RKO (cell line): ENCODE results near the gene MACF1.

Experiments used
- DNase-seq: peaks from one replicate; pipeline ENCODE4 v3.0.0-alpha.2; 2016; ENCODE audit warnings: low spot score

The MACF1 gene

GRCh38 chr1:39394059-39394458 is 189.6 kb downstream of the MACF1 start:
- DNase-seq = no peak

GRCh38 chr1:39394598-39394997 is 190.1 kb downstream of the MACF1 start:
- no peak for DNase-seq

DNA sequence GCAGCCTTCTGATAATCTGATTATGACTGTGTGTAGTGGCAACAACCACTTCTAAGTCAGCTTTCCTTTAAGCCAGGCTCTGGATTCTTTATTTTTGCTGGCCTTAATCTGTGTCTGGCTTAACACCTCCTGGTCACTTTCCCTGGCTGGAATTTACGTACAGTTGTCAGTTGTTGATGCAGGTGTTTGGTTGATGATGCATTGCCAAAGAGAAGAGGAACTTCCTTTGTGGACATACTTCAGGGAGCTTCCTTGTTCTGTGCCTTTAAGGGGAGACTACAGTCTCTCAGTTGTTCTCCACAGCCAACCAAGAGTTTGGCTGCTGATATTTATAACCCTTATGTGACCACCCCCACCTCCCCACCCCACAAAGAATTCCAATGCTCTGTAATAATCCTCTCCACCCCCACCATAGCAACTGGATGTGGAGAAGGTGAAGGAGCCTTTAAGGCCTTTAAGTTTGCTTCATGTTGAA is 190.9 kb downstream of the MACF1 start:
- DNase-seq = peak; percentile 38

GRCh38 chr1:39396671-39397070 is 192.2 kb downstream of the MACF1 start:
- no peak for DNase-seq

GRCh38 chr1:39397487-39397886 is 193.0 kb downstream of the MACF1 start:
- no peak for DNase-seq

DNA sequence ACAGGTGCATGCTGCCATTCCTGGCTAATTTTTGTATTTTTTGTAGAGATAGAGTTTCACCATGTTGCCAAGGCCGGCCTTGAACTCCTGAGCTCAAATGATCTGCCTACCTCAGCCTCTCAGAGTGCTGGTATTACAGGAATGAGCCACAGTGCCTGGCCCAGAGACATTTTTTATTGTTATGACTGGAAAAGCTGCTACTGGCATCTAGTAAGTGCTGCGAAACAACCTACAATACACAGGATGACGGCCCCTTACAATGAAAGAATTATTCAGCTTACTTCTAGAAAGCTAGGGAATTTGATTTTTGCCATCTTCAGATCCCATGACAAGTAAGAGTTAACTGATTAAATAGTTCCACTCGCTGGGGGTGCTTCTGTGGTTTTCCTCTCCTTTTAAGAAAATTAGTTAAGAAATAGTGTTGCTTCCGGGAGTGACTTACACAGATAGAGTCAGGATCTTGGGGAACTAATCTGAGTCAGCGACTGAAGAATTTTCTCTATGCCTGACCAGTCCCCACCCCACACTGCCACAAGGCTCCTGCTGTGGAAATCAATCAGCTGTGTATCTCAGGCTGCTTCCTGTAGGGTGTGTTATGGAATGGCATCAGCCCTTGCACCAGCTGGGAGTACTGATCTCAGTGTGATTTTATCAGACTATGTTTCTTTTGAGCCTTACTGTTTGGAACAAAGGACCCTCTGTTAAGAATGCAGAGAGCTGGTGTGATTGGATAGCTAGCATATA is 194.0 kb downstream of the MACF1 start:
- peak; percentile 98 for DNase-seq

DNA sequence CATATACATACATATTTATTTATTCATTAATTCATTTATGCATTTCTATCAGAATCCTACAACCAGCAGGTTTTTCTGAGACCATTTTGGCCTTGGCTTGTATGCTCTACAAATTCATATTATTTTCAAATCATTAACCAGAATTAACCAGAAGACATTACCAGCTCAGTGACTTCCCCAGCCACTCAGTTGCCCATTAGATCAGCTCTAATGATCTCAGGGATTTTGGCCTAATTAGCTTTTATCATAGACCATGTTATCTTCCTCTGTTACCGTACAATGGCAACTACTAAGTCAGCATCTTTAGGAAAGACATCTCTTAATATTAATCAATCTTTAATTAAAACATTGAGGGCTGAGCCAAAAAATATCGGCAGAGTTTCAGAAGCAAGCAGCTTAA is 196.6 kb downstream of the MACF1 start:
- no peak for DNase-seq

- no peak for DNase-seq
These were observed 200.4 kb downstream of the MACF1 start for GRCh38 chr1:39404876-39405275.

DNA sequence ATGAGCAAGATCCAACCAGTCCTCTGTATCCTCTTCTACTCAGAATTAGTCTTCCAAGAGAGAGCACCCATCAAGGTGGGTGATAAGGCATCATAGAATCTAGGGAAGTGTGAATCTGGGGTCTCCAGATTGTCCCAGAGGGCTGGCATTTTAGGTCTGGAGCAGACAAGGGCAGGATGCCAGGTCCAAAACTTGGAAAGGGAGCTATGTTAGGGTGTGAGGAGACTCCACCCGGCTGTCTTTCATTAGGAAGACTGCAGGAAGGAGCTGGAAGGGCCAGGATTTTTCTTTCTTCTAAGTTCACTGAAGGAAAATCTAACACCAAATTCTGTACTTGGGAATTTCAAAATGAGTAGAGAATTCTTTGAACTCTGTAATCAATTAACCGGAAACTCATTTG is 200.9 kb downstream of the MACF1 start:
- no peak for DNase-seq

- no peak for DNase-seq
These were observed 202.3 kb downstream of the MACF1 start for GRCh38 chr1:39406533-39407450.

DNA sequence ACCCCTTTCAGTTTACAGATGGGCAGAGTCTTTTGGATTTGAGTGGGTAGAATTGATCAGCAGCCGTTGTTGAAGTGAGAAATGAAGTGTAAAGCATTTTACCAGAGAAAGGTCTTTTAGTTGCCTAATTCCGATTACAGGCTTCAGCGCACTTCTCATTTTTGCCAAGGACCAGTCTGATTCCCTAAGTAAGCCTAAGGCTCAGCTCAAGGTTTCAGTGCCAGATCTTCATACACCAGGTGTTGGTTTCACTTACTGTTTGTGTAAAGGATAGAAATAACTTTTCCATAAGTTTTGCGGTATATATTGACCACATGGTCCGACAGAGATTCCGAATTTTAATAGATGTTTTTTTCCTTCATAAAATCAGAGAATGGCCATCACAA is 203.0 kb downstream of the MACF1 start:
- DNase-seq = no peak

GRCh38 chr1:39407896-39408640 is 203.6 kb downstream of the MACF1 start:
- DNase-seq = peak; percentile 27

DNA sequence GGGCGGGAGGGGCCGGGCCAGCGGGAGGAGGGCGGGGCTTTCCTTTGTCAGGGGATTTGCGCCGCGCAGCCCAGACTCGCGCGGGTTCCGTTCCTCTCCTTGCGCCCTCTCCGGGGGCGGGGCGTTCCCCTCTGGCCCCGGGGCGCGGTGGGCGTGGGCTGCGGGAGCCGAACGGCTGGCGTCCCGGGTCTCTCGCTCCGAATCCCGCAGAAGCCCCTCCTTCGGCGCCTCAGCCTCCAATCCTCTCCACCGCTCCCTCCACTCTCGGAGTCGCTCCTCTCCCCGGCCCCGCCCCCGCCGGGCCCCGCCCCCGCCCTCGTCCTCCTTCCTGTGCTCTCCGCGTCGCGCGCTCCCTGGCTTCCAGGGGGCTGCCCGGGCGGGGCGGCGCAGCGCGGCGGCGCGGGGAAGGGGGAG is 204.2 kb downstream of the MACF1 start:
- peak; percentile 92 for DNase-seq

DNA sequence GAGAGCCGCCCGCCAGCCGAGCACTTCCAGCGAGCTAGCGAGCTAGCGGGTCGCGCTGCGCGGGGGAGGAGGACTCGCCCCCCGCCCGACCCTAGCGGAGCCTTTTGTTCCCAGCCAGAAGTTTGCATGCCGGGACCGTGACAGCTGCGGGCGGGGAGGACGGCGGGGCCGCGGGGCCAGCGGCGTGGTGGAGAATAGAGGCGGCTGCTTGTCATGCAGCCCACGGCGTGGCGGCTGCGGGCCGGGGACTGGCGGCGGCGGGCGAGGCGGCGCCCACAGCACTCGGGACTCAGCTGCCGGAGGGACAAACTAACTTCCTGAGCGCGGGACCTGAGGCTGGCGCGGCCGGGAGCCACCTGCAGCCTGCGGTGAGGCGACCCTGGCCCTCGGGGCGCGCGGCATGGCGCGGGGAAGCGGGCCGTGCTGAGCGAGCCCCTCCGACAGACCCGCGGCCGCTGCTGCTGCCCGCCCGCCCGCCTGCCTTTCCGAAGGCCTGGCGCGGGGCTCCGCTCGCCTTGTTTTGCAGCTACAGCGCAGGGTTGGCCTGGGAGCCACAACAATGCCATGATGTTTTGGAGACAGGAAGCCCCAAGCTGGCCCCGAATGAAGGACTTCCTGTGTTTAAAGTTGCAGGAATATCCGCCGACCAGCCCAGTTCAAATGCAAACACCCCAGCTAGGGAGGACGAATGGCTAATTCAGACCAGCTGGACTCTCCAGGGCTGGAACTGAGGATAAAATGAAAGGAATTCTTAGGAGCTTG is 204.7 kb downstream of the MACF1 start:
- DNase-seq = peak; percentile 73

DNA sequence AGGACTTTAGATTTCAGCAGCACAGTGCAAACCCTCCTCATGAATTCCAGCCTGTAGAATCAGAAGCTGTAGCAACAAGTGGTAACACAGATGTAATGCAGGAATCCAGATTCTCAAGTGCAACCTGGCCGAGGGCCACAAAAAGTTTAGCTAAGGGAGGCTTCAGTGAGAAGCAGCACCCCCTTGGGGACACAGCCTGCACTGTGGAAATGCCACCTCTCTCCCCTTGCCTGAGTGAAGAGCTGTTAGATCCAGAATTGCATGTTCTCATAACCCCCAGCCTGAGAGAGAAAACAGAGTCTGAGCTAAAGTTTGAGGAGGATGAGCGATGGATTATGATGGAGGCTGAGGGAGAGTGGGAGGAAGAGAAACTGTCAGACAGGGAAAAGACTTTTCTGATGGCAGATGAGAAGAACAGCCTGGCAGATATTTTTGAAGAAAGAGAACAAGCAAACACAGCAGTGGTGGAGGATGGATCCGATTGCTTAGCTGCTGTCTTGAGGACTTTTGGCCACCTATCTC is 206.5 kb downstream of the MACF1 start:
- peak; percentile 92 for DNase-seq

DNA sequence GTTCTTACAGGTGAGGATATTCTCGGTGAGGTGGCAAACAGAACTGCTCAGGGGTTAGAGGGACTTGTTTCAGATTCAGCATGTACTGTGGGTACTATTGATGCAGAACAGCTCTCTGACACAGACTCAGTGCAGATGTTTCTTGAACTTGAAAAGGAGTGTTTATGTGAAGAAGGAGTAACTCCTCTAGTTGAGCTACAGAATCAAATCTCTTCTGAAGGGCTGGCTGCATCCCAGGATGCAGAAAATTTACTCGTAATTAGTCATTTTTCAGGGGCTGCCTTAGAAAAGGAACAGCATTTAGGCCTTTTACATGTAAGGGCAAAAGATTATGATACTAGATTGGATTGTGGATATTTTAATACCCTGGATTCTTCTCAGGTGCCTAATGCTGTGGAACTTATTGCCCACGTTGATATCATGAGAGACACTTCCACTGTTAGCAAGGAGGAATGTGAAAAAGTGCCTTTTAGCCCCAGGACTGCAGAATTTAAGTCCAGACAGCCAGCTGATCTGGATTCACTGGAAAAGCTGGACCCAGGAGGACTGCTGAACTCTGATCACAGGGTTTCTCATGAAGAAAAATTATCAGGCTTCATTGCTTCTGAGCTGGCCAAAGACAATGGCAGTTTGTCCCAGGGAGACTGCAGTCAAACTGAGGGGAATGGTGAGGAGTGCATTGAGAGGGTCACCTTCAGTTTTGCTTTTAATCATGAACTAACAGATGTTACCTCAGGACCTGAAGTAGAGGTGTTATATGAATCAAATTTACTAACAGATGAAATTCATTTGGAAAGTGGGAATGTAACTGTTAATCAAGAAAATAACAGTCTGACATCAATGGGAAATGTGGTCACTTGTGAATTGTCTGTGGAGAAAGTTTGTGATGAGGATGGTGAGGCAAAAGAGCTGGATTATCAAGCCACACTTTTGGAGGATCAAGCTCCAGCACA is 207.3 kb downstream of the MACF1 start:
- DNase-seq = peak; percentile 38

DNA sequence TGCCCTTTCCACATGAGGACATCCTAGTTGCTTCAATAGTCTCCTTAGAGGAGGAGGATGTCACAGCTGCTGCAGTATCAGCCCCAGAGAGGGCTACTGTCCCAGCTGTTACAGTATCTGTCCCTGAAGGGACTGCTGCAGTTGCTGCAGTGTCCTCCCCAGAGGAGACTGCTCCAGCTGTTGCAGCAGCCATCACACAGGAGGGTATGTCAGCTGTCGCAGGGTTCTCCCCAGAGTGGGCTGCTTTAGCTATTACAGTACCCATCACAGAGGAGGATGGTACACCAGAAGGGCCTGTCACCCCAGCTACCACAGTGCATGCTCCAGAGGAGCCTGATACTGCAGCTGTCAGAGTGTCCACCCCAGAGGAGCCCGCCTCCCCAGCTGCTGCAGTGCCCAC is 208.4 kb downstream of the MACF1 start:
- DNase-seq = no peak

DNA sequence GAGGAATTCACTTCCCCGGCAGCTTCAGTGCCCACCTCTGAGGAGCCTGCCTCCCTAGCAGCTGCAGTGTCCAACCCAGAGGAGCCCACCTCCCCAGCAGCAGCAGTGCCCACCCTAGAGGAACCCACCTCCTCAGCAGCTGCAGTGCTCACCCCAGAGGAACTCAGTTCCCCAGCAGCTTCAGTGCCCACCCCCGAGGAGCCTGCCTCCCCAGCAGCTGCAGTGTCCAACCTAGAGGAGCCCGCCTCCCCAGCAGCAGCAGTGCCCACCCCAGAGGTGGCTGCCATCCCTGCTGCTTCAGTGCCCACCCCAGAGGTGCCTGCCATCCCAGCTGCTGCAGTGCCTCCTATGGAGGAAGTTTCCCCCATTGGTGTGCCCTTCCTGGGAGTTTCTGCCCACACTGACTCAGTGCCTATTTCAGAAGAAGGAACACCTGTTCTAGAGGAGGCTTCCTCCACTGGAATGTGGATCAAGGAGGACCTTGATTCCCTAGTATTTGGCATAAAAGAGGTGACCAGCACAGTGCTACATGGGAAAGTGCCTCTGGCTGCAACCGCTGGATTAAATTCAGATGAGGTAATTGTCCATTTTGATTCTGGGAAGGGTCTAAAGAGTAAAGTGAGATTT is 209.5 kb downstream of the MACF1 start:
- no peak for DNase-seq

DNA sequence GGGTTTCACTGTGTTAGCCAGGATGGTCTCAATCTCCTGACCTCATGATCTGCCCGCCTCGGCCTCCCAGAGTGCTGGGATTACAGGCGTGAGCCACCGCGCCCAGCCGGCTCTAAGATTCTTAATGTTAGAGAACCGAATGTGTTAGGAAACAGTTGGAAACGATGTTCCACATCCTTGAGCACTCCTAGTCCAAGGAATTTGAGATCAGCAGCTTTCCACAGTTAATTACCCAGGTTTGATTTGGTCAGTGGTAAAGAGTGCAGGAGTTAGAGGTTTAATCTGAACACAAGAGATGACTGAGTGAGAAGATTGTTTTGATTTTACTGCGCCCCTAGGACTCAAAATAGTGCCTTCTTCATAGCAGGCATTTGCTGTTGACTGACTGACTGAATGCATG is 211.1 kb downstream of the MACF1 start:
- DNase-seq = no peak

DNA sequence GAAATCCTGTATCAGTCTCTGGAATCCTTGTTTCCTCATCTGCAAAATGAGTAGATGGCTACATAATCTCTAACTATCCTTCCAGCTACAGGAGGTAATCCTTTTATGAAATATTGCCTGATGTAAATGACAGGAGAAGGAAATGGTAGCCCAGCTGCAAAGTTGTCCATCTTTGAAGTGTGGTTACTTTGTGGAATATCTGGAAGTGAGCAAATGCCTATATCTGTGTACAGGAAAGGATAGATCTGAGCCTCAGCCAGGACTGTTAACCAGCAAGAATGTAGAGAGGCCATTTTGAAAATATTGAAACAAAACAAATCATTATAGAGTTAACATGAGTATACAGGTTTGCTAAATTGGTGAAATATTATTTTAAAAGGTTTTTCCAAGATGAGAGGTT is 212.1 kb downstream of the MACF1 start:
- DNase-seq = no peak
